Measurements from ENCODE around the gene SMYD3. TPM values are rescaled to one million over a fixed set of nuclear protein-coding genes. Genes with fewer than 3 reads are reported as not detected.

SMYD3 gene
- polyA plus RNA-seq, 1 experiment, result 39.9 TPM

DNA sequence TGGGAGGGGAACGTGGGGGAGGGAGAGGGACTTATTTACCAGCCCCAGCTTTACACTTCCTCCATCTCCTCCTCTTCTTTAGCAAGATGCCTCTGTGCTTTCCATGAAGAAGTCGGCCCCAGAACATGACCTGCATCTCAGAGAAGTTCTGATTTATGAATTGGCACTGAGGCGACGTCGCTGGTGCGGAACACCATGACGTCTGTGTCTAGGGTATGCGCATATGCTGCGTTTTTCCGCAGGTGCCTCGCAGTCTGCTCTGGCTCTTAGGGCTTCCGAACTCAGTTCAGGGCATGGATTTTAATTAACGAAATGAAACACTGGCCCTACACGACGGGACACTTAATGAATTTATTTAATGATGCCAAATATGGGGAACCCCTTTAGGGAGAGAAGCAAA is 510.3 kb downstream of the SMYD3 start:
- Histone ChIP-seq H3K9me3 (ENCODE audit: control insufficient read depth, insufficient read depth, low read length) (peaks cover 4% of the 10 kb centered on the region; the same call in 1 of the 2 replicates), H3K27me3 (ENCODE audit: control insufficient read depth, insufficient read depth, low read length) (no peaks in the 10 kb centered on the region), H3K4me3 (ENCODE audit: low read depth, low read length) (no peak overlapping the region), H3K27ac (ENCODE audit: low read depth, low read length) (no peak overlapping the region)
- ChIA-PET CTCF (no interaction called here), POLR2A (no interaction called here)
- TF ChIP-seq, protein P1, sequence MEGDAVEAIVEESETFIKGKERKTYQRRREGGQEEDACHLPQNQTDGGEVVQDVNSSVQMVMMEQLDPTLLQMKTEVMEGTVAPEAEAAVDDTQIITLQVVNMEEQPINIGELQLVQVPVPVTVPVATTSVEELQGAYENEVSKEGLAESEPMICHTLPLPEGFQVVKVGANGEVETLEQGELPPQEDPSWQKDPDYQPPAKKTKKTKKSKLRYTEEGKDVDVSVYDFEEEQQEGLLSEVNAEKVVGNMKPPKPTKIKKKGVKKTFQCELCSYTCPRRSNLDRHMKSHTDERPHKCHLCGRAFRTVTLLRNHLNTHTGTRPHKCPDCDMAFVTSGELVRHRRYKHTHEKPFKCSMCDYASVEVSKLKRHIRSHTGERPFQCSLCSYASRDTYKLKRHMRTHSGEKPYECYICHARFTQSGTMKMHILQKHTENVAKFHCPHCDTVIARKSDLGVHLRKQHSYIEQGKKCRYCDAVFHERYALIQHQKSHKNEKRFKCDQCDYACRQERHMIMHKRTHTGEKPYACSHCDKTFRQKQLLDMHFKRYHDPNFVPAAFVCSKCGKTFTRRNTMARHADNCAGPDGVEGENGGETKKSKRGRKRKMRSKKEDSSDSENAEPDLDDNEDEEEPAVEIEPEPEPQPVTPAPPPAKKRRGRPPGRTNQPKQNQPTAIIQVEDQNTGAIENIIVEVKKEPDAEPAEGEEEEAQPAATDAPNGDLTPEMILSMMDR (IDR thresholded peaks at IDR 0.05; ENCODE audit: low read depth, low read length), result no peak
- no peak for DNase-seq (ENCODE audit: low read depth, low spot score)

- POLR2A ChIA-PET, result no interaction called here
- Histone ChIP-seq H3K4me3 (ENCODE audit: low read depth, low read length) (no peak overlapping the region), H3K9me3 (ENCODE audit: control insufficient read depth, insufficient read depth, low read length) (peaks cover 4% of the 10 kb centered on the region; the same call in 1 of the 2 replicates), H3K27ac (ENCODE audit: low read depth, low read length) (no peak overlapping the region), H3K27me3 (ENCODE audit: control insufficient read depth, insufficient read depth, low read length) (no peaks in the 10 kb centered on the region)
- TF ChIP-seq, protein P1 (IDR thresholded peaks at IDR 0.05; ENCODE audit: low read depth, low read length), result no peak
- CTCF ChIA-PET, result no interaction called here
- DNase-seq (ENCODE audit: low read depth, low spot score), result no peak
These were observed 511.6 kb downstream of the SMYD3 start for GRCh38 chr1:245995474-245995873.

DNA sequence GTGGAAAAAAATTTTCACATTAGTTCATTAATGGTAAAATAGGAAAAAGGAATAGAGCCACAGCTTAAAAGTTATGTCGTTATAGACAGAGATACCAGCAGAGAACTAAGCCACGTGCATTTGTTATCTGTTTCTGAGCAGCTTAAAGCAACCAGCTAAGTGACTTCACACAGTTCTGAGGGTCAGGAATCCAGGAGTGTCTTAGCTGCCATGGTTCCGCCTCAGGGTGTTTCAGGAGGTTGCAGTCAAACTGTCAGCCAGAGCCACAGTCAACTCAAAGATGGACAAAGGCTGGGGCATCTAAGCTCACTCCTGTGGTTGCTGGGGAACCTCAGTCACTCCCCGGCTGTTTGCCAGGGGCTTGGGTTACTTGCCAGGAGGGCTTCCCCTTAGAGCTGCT is 515.8 kb downstream of the SMYD3 start:
- no peak overlapping the region for H3K27ac ChIP-seq (ENCODE audit: low read depth, low read length)

DNA sequence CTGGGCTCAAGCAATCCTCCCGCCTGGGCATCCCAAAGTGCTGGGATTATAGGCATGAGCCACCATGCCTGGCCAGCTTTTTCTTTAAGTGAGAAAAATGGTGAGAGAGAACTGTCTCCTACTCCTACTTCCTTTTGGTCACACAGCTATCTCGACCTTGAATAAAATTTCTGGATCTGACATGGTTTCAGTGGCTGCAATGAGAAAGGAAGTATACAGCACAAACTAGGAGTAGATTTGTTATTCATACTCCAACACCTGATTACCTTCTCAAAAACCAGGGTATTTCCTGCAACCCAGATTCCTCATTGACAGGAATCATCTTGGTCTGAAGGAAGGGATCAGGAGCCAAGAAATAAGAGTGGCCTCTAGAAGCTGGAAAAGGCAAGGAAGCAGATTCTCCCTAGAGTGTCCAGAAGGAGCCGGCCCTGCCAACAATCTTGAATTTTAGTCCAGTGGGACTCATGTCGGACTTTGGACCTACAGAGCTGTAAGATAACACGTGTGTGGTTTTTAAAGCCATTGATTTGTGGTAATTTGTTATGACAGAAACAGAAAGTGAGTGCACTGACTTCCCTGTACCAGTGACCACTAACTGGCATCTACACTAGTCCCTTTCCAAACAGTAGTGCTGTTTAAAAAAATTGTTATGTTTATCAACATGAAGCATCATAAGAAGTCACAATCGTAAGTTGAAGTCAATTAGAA is 516.6 kb downstream of the SMYD3 start:
- TF ChIP-seq, protein P1 (IDR thresholded peaks at IDR 0.05; ENCODE audit: low read depth, low read length), result no peak
- Histone ChIP-seq H3K9me3 (ENCODE audit: control insufficient read depth, insufficient read depth, low read length) (no peaks in the 10 kb centered on the region), H3K27me3 (ENCODE audit: control insufficient read depth, insufficient read depth, low read length) (no peaks in the 10 kb centered on the region), H3K27ac (ENCODE audit: low read depth, low read length) (no peak overlapping the region), H3K4me3 (ENCODE audit: low read depth, low read length) (no peak overlapping the region)
- ChIA-PET CTCF (interaction anchor here (1.2 to 2.2 kb wide), 2 partner anchors 13 to 835 kb away, joined by 4 to 5 read pairs; no protein-coding TSS in a partner anchor), POLR2A (no interaction called here)
- no peak for DNase-seq (ENCODE audit: low read depth, low spot score)

More for the DNA sequence above, 515.8 kb downstream of the SMYD3 start:
- no peak for DNase-seq (ENCODE audit: low read depth, low spot score)
- ChIA-PET CTCF (no interaction called here), POLR2A (no interaction called here)
- Histone ChIP-seq H3K4me3 (ENCODE audit: low read depth, low read length) (no peak overlapping the region), H3K27me3 (ENCODE audit: control insufficient read depth, insufficient read depth, low read length) (no peaks in the 10 kb centered on the region), H3K9me3 (ENCODE audit: control insufficient read depth, insufficient read depth, low read length) (no peaks in the 10 kb centered on the region)
- TF ChIP-seq, protein P1 (IDR thresholded peaks at IDR 0.05; ENCODE audit: low read depth, low read length), result no peak

GRCh38 chr1:245988393-245989078 is 518.5 kb downstream of the SMYD3 start:
- DNase-seq (ENCODE audit: low read depth, low spot score), result no peak
- Histone ChIP-seq H3K9me3 (ENCODE audit: control insufficient read depth, insufficient read depth, low read length) (no peaks in the 10 kb centered on the region), H3K27ac (ENCODE audit: low read depth, low read length) (no peak overlapping the region), H3K4me3 (ENCODE audit: low read depth, low read length) (no peak overlapping the region), H3K27me3 (ENCODE audit: control insufficient read depth, insufficient read depth, low read length) (no peaks in the 10 kb centered on the region)
- POLR2A ChIA-PET, result interaction anchor here (0.6 kb wide), 1 partner anchor 15 kb away, joined by 3 read pairs; no protein-coding TSS in a partner anchor
- CTCF ChIA-PET, result interaction anchor here (2.2 kb wide), 1 partner anchor 833 kb away, joined by 5 read pairs; no protein-coding TSS in a partner anchor
- TF ChIP-seq, protein P1 (IDR thresholded peaks at IDR 0.05; ENCODE audit: low read depth, low read length), result no peak
